ENCODE measurements around the gene IGFBP2.

The IGFBP2 gene

GRCh38 chr2:216711348-216711747 lies 78.1 kb downstream of the IGFBP2 start:
- H3K4me3 ChIP-seq (ENCODE audit: insufficient read length, low read depth) = no peak overlapping the region

GRCh38 chr2:216713691-216714336 lies 80.6 kb downstream of the IGFBP2 start:
- Histone ChIP-seq H3K4me1 (ENCODE audit: insufficient read depth, insufficient read length) (peaks cover 1% of the 10 kb centered on the region), H3K27me3 (ENCODE audit: insufficient read depth, insufficient read length) (no peaks in the 10 kb centered on the region), H3K9me3 (ENCODE audit: insufficient read depth, low read length) (peaks cover 5% of the 10 kb centered on the region; the same call in 1 of the 2 replicates), H3K36me3 (ENCODE audit: insufficient read depth, insufficient read length, low read length) (no peaks in the 10 kb centered on the region), H3K4me3 (ENCODE audit: insufficient read length, low read depth) (no peak overlapping the region), H3K9ac (ENCODE audit: insufficient read length, low read depth) (no peak overlapping the region)
- DNase-seq (ENCODE audit: low read depth, low spot score) = no peak
- TF ChIP-seq SUZ12 (IDR thresholded peaks at IDR 0.05; ENCODE audit: extremely low read depth, insufficient read depth, insufficient read length) (no peak), ZNF274 (IDR thresholded peaks at IDR 0.05; ENCODE audit: low read depth, low read length) (no peak), YY1 (IDR thresholded peaks at IDR 0.05; ENCODE audit: insufficient read depth, insufficient read length) (no peak)

More at GRCh38 chr2:216711348-216711747, 78.1 kb downstream of the IGFBP2 start:
- no peak for DNase-seq (ENCODE audit: low read depth, low spot score)
- no peaks in the 10 kb centered on the region for H3K4me1 ChIP-seq (ENCODE audit: insufficient read depth, insufficient read length)
- no peak overlapping the region for H3K9ac ChIP-seq (ENCODE audit: insufficient read length, low read depth)
- no peaks in the 10 kb centered on the region for H3K36me3 ChIP-seq (ENCODE audit: insufficient read depth, insufficient read length, low read length)
- peaks cover 5% of the 10 kb centered on the region; the same call in 1 of the 2 replicates for H3K9me3 ChIP-seq (ENCODE audit: insufficient read depth, low read length)
- TF ChIP-seq ZNF274 (IDR thresholded peaks at IDR 0.05; ENCODE audit: low read depth, low read length) = no peak
- no peak for TF ChIP-seq YY1 (IDR thresholded peaks at IDR 0.05; ENCODE audit: insufficient read depth, insufficient read length)
- no peak for TF ChIP-seq SUZ12 (IDR thresholded peaks at IDR 0.05; ENCODE audit: extremely low read depth, insufficient read depth, insufficient read length)
- no peaks in the 10 kb centered on the region for H3K27me3 ChIP-seq (ENCODE audit: insufficient read depth, insufficient read length)
